Activated CD8-positive, alpha-beta memory T cell treated with anti-CD3 and anti-CD28 coated beads, Interleukin-2, amount 50 U/mL, for 24 hours (primary cell): ENCODE measurements around the gene TMEM151A.

ENCODE experiments used
- DNase-seq: peaks from one replicate; pipeline ENCODE4 v3.0.0-alpha.2; 2020; ENCODE audit errors: extremely low read depth

TMEM151A gene

GRCh38 chr11:66322732-66323427 lies 31.2 kb downstream of the TMEM151A start:
- no peak for DNase-seq

- no peak for DNase-seq
These were observed 32.0 kb downstream of the TMEM151A start for GRCh38 chr11:66323684-66324083.

- DNase-seq = no peak
These were observed 33.0 kb downstream of the TMEM151A start for GRCh38 chr11:66324664-66325063.

GRCh38 chr11:66325263-66325671 lies 33.6 kb downstream of the TMEM151A start:
- no peak for DNase-seq

GRCh38 chr11:66326261-66327111 lies 34.8 kb downstream of the TMEM151A start:
- DNase-seq = no peak

- DNase-seq = no peak
These were observed 35.7 kb downstream of the TMEM151A start for GRCh38 chr11:66327171-66328030.

GRCh38 chr11:66328031-66328301 lies 36.3 kb downstream of the TMEM151A start:
- no peak for DNase-seq

- no peak for DNase-seq
These were observed 36.8 kb downstream of the TMEM151A start for GRCh38 chr11:66328302-66329144.

- DNase-seq = no peak
These were observed 37.5 kb downstream of the TMEM151A start for GRCh38 chr11:66329165-66329673.

- DNase-seq = no peak
These were observed 39.2 kb downstream of the TMEM151A start for GRCh38 chr11:66330931-66331330.

GRCh38 chr11:66331542-66332370 lies 40.1 kb downstream of the TMEM151A start:
- no peak for DNase-seq

- no peak for DNase-seq
These were observed 40.9 kb downstream of the TMEM151A start for GRCh38 chr11:66332371-66333219.

- DNase-seq = no peak
These were observed 41.7 kb downstream of the TMEM151A start for GRCh38 chr11:66333220-66333877.

- no peak for DNase-seq
These were observed 42.4 kb downstream of the TMEM151A start for GRCh38 chr11:66333896-66334604.

- no peak for DNase-seq
These were observed 43.1 kb downstream of the TMEM151A start for GRCh38 chr11:66334605-66335442.

GRCh38 chr11:66335531-66336233 lies 44.0 kb downstream of the TMEM151A start:
- DNase-seq = no peak
